Measurements from ENCODE around the gene FAM161B.
"Not testable (repeated sequence)": the region's sequence is repeated elsewhere in the genome, so short reads cannot be mapped to it uniquely, and the experiment has no call there.

Gene FAM161B, protein sequence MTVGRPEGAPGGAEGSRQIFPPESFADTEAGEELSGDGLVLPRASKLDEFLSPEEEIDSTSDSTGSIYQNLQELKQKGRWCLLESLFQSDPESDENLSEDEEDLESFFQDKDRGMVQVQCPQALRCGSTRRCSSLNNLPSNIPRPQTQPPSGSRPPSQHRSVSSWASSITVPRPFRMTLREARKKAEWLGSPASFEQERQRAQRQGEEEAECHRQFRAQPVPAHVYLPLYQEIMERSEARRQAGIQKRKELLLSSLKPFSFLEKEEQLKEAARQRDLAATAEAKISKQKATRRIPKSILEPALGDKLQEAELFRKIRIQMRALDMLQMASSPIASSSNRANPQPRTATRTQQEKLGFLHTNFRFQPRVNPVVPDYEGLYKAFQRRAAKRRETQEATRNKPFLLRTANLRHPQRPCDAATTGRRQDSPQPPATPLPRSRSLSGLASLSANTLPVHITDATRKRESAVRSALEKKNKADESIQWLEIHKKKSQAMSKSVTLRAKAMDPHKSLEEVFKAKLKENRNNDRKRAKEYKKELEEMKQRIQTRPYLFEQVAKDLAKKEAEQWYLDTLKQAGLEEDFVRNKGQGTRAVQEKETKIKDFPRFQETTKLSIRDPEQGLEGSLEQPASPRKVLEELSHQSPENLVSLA

DNA sequence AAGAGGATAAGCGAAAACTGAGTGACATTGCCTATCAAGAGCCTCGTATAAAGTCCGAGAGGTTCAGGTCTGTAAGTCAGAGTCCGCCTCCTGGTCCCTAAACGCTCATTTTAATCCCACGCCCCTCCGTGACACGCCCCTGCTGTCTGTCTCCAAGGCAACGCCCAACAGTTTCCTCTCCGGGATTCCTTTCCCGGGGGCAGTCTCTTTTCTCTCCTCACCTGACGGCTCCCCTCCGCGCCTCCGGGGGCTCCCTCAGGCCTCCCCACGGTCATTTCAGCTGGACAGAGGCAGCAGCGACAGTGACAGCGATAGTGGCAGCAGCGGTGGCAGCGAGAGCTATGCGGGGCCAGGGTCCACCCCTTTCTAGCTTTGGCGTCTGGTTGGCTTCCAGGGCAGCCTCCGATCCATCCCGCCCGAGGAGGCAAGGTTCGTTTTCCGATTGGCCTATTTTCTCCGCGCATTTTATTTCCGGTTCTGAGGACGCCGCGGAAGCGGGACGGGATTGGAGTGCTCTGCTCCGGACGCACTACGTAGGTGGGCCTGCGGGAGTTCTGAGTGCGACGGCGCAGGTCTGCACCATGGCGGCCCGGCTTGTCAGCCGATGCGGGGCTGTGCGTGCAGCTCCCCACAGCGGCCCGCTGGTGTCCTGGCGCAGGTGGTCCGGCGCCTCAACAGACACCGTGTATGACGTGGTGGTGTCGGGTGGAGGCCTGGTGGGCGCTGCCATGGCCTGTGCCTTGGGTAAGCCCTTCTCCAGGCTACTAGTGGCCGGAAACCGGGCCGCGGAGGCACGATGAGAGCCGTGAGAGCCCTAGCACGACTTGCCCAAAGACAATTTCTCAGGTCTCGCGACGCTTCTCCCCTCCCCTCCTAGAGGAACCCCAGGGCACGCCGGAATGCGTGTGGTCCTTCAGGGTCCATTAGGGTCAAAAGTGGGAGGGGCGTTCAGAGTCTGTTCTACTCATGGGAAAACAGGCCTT is at the start of gene FAM161B, which contains the start of gene COQ6:
FAM161B (minus strand) TSS at position 343 of the 983 bp plus-strand sequence; CDS start at position 275, 68 bp downstream.
COQ6 (plus strand) TSS at position 551 of the 983 bp plus-strand sequence; CDS start at position 582, 31 bp downstream.
- peak; percentile 72 to 77 (median 75) for DNase-seq (ENCODE audit: low read depth in 3 of 3, low spot score in 1 of 3)

DNA sequence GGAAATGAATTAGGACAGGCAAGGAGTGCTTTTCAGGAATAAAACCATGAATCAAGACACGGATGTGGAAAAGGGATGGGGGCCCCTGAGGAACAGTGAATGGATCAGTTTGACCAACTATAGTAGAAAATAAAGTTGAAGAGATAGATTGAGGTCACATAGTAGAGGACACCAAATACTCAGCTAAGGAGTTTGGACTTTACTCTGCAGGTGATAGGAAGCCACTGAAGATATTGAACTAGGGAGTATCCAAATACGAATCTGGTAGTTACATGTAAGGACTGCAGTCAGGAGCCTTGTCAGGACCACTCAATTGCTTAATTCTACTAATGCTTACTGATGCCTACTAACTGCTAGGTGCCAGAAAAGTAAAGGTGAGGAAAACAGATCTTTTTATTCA is 48.8 kb upstream of the FAM161B start:
- no peak for DNase-seq (ENCODE audit: low read depth in 3 of 3, low spot score in 1 of 3)

DNA sequence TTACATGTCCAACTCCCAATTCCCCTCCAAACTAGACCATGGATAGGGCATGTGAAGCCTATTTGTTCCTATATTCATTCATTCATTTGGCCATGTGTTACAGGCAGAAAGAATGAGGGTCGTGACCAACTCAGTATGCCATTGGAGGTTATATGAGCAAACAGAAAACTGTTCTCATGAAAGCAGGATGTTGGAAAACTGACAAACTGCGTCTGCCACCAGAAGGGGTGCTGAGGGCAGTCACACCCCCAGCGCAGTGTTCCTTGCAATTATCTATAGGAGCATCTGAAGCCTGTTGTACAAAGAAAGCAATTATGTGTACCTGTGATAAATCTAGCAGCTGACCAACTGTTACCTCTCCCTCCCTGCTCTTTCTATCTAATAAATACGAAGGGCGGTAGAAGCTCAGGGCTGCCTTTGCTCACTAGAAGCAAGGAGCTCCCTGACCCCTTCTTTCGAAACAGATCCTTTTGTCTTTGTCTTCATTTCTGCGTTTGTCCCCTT is 48.1 kb upstream of the FAM161B start:
- no peak for DNase-seq (ENCODE audit: low read depth in 3 of 3, low spot score in 1 of 3)

DNA sequence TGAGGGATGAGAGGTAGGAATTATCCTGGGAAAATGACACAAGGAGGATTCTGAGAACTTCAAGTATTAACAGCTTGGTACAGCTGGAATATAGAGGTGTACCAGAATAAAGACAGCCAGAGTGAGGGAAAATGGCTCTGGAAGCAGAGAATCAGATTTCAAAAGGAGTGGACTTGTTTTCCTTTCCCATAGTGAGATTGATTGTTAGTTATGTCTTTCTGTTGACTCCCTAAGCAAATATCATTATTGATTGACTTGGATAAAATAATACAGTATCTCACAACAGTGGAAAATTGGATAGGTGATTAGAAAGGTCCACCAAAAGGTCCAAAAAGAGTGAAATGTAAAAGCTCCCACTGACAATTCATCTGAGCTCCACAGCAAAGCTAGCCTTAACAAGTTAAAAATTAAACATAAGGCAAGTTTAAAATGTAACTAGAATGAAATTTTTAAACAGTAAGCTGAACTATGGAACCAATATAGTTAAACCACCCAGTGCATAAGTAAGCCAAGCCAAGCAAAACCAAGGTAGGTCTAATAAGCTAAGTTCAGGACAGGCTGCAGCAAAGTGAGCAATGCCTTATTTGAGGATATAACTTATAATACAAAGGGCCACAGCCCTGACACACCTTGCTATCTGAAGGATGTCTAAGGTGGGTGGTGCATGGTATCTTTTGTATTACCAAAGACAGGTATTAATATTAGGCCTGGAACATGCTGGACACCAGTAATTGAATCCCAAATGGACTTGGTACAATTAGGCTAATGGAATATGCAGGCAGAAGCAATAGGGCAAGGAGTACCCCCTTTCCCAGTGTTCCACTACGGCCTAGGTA is 47.4 kb upstream of the FAM161B start:
- no peak for DNase-seq (ENCODE audit: low read depth in 3 of 3, low spot score in 1 of 3)

DNA sequence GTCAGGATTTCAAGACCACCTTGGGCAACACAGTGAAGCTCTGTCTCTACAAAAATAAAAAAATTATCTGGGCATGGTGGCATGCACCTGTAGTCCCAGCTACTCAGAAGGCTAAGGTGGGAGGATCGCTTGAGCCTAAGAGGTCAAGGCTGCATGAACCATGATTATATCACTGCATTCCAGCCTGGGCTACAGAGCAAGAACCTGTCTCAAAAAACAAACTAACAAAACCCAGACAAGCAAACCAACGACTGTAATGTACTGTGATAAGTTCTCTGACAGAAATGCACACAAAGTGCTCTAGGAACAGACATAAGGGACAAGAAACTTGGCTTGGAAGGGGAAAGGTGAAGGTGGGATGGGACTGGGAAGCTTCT is 46.8 kb upstream of the FAM161B start:
- DNase-seq (ENCODE audit: low read depth in 3 of 3, low spot score in 1 of 3), result no peak

DNA sequence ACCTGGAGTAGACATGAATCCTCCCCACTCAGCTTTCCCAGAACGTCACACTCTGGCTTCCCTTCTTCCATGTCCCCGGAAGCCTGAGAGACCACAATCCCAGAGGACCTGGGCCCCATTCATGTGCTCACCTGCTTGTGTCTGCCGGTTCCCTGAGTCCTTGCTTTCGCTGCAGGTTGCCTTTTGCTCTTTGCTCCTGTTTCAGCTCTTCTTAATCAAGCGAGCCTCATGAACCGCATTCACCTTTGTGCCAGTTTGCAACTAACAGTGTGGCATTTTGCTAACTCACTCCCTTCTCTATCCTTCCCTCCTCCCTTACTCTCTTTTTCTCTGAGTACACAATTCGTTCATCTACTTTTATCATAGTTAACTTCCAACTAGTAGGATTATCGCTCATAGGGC is 46.1 kb upstream of the FAM161B start:
- no peak for DNase-seq (ENCODE audit: low read depth in 3 of 3, low spot score in 1 of 3)

DNA sequence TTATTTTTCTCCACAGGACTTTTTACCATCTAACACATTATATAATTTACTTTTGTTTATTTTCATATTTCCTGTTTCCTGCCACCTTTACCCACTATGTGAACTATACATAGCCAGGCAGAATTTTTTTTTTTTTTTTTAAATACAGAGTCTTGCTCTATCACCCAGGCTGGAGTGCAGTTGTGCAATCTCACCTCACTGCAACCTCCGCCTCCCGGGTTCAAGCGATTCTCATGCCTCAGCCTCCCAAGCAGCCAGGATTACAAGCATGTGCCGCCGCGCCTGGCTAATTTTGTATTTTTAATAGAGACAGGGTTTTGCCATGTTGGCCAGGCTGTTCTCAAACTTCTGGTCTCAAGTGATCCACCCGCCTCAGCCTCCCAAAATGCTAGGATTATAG is 45.0 kb upstream of the FAM161B start:
- DNase-seq (ENCODE audit: low read depth in 3 of 3, low spot score in 1 of 3), result not testable (repeated sequence)

DNA sequence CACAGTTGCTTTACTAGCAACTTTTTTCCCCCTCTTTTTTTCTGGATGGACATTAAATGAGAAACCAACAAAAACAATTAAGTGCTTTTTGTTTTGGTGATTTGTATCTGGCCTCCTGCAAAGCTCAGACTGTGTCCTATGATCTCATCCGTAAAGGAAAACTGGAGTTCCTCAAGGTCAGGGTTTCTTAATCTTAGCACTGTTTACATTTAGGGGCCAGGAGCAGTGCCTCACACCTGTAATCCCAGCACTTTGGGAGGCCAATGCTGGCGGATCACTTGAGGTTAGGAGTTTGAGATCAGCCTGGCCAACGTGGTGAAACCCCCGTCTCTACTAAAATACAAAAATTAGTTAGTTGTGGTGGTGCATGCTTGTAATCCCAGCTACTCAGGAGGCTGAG is 41.2 kb upstream of the FAM161B start:
- no peak for DNase-seq (ENCODE audit: low read depth in 3 of 3, low spot score in 1 of 3)

DNA sequence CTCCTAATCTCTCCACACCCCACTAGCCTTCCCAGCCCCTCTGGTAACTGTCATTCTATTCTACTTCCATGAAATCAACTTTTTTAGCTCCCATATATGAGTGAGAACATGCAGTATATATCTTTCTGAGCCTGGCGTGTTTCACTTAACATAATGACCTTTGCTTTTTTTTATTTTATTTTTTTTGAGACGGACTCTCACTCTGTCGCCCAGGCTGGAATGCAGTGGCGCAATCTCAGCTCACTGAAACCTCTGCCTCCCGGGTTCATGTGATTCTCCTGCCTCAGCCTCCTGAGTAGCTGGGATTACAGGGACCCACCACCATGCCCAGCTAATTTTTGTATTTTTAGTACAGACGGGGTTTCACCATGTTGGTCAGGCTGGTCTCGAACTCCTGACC is 38.8 kb upstream of the FAM161B start:
- not testable (repeated sequence) for DNase-seq (ENCODE audit: low read depth in 3 of 3, low spot score in 1 of 3)

DNA sequence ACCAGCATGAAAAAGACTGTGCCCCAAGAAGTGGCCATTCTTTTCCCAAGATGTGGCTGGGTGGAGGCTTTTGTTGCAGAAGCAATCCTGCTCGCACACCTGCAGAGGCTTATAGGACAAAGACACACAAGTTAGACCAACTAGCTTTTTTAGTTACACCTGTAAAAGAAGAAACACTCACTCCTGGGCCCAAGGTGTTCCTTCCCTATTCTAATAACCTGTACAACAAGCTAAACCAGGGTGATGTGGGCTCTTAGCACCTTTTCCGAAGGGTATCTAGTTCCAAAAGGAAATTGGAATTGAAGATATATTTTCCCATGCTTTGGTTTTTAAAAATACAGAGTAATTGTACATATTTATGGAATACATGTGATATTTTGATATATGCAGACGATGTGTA is 38.2 kb upstream of the FAM161B start:
- DNase-seq (ENCODE audit: low read depth in 3 of 3, low spot score in 1 of 3), result no peak

DNA sequence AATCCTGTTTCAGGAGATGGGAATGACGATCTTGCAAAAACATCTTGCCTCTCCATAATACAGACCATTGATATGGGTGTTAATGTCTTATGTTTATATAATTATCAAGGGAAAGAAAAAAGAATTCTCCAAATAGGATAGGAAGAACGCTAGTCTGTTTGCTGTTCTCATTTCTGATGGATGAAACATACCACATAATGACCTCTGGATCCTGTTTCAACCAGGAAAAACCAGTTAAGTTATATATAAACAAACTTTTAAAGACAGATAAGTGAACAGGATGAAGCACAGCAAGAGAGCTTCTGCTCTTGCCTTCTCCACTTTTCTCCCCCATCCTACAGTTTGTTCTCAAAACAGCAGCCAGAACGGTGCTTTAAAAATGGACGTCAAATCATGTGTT is 28.0 kb upstream of the FAM161B start:
- no peak for DNase-seq (ENCODE audit: low read depth in 3 of 3, low spot score in 1 of 3)

DNA sequence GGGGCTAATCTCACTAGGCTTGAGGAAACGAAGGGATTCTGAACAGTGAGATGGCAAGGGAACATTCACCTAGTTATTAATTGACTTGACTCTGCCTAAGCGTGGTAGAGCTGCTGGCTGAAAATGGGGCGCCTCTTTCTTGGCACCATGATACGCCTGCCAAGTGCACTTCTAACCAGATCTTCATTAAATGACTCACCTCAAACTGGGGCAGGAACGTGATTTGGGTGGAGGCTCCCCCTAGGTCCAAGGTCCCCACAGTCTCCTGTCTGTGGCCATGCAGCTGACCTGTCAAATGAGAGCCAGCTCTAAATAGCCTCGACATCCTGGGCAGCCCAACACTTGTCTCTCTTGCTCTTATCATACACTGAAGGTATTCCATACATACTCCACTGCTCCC is 26.2 kb upstream of the FAM161B start:
- no peak for DNase-seq (ENCODE audit: low read depth in 3 of 3, low spot score in 1 of 3)

DNA sequence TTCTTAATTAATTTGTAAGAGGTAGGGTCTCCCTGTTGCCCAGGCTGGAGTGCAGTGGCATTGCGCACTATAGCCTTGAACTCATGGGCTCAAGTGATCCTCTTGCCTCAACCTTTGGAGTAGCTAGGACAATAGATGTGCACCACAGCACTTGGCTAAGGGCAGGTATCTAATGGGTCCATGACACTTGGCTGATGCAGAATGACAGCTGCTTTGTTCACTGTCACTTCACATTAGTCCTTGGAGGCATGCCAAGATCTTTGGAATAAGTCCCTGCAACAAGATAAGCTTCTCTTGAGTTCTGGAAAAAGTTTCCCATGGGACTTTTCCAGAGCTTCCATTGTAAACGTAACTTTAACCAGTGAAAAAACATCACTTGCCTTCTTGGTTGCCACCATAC is 23.6 kb upstream of the FAM161B start:
- no peak for DNase-seq (ENCODE audit: low read depth in 3 of 3, low spot score in 1 of 3)

DNA sequence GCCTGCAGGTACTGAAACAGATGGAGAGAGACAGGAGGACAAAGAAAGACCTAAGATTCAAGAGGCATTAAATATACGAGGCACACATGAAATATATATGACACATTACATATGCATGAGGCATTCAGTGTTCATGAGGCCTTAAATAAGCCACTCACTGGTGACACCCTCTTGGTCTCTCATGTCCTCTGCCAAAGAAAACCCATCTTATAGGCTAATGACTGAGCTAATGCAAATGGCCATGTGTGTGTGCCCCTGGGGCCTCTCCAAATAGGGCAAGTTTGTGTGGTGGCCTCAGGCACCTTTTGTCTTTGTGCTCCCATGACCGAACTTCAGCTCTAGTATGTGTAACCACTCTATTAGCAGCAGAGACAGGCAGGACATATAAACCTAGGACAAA is 19.0 kb upstream of the FAM161B start:
- no peak for DNase-seq (ENCODE audit: low read depth in 3 of 3, low spot score in 1 of 3)

DNA sequence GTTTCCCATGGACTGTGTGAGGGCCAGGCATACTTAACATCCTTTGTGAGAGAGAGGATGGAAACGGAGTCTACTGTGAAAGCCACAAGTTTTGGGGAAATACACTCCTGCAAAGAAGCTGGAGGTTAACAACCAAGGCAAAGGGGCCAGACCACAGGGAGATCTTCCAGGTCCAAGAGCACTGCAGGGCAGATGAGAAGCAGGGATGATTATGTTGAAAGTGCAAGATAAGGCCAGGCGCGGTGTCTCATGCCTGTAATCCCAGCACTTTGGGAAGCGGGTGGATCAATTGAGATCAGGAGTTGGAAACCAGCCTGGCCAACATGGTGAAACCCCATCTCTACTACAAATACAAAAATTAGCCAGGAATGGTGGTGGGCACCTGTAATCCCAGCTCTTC is 15.3 kb upstream of the FAM161B start:
- DNase-seq (ENCODE audit: low read depth in 3 of 3, low spot score in 1 of 3), result no peak

DNA sequence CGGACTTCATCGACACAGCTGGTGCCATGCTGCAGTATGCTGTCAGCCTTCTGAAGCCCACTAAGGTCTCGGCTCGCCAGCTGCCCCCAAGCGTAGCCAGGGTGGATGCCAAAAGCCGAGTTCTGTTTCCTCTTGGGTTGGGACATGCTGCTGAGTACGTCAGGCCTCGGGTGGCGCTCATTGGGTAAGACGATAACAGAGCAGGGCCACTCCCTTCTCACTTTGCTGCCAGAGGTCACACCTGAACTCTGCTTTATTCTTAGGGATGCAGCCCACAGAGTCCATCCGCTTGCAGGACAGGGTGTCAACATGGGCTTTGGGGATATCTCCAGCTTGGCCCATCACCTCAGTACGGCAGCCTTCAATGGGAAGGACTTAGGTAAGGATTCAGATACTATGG is 11.3 kb upstream of the FAM161B start:
- DNase-seq (ENCODE audit: low read depth in 3 of 3, low spot score in 1 of 3), result no peak

DNA sequence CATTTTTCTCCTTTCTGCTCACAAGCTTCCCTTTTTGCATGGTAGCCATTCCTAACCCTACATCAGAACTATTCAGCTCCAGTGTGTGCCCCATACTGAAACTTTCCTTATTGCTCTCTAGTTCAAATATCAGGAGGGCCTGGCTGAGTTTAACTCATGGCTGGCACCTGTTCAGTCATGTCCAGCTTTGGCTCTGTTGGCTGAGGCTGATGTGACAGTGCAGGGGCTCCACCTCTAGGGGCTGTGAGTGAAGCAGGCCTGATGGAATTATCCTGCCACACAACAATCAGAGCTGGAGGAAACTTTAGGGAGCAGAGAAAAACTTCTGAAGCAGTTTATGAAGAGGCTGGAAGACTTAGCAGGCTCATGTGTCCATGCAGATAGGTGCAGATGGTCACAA is 8.7 kb upstream of the FAM161B start:
- DNase-seq (ENCODE audit: low read depth in 3 of 3, low spot score in 1 of 3), result no peak

DNA sequence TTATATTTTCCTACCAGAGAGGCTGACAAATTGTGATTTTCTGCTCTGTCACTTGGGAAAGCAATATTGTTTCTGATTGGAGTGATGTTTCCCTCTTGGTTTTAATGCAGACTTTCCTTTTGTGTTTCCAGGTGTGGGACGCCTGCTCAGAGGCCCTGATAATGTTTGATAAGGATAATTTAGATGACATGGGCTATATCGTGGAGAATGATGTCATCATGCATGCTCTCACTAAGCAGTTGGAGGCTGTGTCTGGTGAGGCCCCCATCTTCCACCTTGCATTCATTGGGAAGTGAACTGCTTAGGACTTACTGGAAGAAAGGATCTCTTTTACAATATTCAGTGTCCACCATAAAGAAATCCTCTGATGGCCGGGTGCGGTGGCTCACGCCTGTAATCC is 5.8 kb upstream of the FAM161B start:
- DNase-seq (ENCODE audit: low read depth in 3 of 3, low spot score in 1 of 3), result no peak

DNA sequence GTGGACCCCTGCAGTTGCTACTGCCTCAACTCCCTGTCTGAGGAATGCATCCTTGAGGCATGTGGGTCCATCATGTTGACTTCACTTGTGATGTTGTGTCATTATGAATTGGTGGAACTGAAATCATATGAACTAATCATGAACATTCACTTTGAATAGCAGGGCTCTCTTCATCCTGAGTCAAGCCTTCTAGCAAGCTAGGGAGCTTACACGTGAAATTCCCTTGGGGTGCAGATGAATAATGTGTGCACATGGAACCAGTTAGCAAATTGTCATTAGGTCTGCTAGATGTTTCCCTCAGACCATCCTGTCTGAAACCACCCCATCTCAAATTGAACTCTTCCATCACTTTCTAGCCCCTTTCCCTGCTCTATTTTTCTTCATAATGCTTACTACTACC is 3.8 kb upstream of the FAM161B start:
- no peak for DNase-seq (ENCODE audit: low read depth in 3 of 3, low spot score in 1 of 3)

DNA sequence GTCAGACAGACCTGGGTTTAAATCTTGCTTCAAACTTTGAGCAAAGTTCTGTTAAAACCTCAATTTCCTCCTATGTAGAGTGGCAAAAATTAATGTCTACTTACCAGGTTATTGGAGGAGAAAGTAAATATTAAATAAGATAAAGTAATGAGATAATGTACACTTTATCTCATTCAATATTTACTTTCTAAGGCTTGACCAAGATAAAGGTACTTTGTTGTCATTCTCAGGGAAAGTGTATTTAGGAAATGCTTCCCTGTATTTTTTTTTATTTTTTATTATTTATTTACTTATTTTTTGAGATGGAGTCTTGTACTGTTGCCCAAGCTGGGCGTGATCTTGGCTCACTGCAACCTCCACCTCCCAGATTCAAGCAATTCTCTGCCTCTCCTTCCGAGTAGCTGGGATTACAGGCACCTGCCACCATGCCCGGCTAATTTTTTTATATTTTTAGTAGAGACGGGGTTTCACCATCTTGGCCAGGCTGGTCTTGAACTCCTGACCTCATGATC is 4.7 kb downstream of the FAM161B start:
- no peak for DNase-seq (ENCODE audit: low read depth in 3 of 3, low spot score in 1 of 3)
